ENCODE measurements around the gene ENPP5.

The ENPP5 gene

DNA sequence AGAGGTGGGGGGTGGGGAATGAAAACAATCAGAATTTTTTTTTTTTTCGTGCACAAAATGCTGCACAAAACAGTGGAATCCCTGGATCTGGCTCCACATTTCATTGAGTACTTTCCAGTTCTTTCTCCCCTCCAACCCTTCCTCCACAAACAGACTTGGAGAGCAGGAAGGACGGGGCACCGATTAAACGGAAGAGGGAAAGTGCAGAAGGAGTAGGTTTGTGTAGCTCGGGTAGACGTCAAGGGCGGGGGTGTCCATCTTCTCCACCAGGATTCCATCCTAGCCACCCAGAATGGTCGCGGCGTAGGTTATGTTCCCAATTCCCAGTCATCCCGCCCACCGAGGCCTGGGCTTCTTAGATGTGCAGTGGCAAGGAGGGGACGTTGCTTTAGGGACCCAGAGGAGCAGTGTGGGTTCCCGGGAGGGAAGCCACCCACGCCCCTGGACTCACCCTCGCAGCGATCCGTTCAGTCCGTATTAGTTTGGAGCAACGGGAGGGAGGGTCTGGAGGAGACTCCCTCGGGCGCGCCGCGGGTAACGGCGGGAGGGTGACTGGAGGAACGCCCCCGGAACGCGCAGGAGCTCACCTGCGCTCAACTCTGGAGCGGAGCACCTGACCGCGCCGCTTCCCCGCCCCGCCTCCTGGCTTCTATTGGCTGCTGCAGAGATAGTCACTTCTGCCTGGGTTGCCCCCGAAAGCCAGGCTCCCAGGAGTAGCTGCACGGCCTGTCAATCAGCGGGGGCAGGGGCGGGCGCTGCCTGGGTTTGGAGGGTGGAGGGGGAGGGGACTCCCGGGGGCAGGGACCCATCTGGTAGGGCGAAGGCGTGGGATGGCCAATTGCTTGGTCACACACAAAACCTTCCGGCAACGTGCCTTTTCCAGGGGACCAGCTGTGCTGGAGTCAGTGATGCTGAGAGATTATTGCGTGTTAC lies at the start of gene ENPP5:
Gene ENPP5 (minus strand): TSS at position 624 of the 933 bp plus-strand sequence. CDS start 2,718 bp downstream, outside the sequence.
- DNase-seq (ENCODE audit: low spot score), result peak; percentile 94

GRCh38 chr6:46219661-46220060 lies 48.9 kb upstream of the ENPP5 start:
- no peak for DNase-seq (ENCODE audit: low spot score)

- DNase-seq (ENCODE audit: low spot score), result no peak
Measured at GRCh38 chr6:46218457-46218856, 47.7 kb upstream of the ENPP5 start.

- peak; percentile 76 for DNase-seq (ENCODE audit: low spot score)
Measured at GRCh38 chr6:46217671-46218131, 46.9 kb upstream of the ENPP5 start.

- DNase-seq (ENCODE audit: low spot score), result no peak
Measured at GRCh38 chr6:46216879-46217278, 46.1 kb upstream of the ENPP5 start.

DNA sequence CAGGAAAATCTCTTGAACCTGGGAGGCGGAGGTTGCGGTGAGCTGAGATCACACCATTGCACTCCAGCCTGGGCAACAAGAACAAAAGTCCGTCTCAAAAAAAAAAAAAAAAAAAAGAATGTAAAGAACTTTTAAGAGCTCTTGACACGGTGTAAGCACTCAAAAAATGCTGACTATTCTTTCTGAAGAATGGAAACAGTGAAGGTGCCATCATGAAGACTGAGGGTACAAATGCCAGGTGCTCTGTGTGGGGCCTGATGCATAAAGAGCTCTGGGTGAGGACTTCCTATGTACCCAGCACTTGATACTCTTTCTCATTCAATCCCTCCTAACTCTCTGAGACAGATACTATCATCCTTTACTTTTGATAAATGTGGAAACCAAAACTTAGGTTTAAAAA lies 45.0 kb upstream of the ENPP5 start:
- DNase-seq (ENCODE audit: low spot score), result no peak

DNA sequence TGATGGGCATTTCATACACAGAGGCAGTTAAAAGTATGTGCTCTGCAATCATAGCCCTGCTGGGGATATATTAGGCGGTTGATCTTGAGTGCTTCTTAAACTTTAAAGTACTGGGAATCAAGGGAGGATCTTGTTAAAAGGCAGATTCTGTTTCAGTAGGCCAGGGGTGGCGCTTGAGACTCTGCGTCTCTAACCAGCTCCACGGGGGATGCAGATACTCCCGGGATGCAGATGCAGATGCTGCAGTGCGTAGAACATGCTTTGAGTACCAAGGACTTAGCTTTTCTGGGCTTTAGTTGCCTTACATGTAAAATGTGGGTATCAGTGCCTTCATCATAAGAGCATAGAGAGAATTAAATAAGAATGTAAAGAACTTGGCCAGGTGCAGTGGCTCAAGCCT lies 44.4 kb upstream of the ENPP5 start:
- DNase-seq (ENCODE audit: low spot score), result no peak

GRCh38 chr6:46211917-46212316 lies 41.1 kb upstream of the ENPP5 start:
- DNase-seq (ENCODE audit: low spot score), result no peak

DNA sequence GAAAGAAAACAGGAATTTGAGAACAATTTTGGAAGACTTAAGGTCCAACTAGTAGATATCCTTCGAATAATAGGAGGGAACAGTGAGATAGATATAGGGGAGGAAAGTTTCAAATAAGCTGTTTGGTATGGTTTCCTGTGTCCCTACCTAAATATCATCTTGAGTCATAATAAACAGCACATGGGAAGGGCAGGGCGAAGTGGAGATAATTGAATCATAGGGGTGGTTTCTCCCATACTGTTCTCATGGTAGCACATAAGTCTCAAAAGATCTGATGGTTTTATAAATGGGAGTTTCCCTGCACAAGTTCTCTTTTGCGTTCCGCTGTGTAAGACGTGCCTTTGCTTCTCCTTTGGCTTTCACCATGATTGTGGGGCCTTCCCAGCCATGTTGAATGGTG lies 39.5 kb upstream of the ENPP5 start:
- DNase-seq (ENCODE audit: low spot score), result no peak

- DNase-seq (ENCODE audit: low spot score), result no peak
Measured at GRCh38 chr6:46208303-46208702, 37.5 kb upstream of the ENPP5 start.

DNA sequence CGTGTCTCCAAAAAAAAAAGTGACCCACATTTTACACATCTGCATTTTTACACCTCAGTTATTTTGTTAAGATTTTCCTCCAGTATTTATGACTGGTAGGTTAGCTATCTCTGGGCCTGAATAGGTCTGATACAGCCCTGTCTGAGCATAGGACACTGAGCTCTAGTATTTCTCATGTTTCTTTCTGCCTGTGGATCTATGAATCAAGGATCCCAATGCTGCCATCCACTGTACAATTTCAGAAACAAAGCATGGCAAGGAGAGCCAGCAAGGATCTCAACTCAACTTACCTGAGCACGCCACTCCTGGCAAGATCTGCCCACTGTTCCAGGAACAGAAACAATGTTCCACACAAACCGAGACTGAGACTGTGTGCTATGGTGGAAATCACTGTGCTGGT lies 36.4 kb upstream of the ENPP5 start:
- DNase-seq (ENCODE audit: low spot score), result no peak

DNA sequence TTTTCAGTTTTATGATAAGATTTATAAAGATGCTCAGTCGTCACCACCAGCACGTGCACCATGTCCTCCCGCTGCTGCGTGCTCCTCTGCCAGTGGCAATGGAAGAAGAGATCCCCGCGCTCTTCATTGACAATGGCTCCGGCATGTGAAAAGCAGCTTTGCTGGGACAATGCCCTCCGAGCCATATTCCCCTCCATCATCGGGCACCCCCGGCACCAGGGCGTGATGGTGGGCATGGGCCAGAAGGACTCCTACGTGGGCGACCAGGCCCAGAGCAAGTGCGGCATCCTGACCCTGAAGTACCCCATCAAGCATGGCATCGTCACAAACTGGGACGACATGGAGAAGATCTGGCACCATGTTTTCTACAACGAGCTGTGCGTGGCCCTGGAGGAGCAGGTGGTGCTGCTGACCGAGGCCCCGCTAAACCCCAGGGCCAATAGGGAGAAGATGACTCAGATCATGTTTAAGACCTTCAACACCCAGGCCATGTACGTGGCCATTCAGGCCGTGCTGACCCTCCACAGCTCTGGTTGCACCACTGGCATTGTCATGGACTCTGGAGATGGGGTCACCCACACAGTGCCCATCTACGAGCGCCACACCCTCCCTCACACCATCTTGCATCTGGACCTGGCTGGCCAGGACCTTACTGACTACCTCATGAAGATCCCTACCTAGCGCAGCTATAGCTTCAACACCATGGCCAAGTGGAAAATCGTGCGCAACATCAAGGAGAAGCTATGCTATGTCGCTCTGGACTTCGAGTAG lies 34.3 kb upstream of the ENPP5 start:
- DNase-seq (ENCODE audit: low spot score), result no peak

- no peak for DNase-seq (ENCODE audit: low spot score)
Measured at GRCh38 chr6:46203391-46204177, 32.8 kb upstream of the ENPP5 start.

- no peak for DNase-seq (ENCODE audit: low spot score)
Measured at GRCh38 chr6:46201702-46202101, 30.9 kb upstream of the ENPP5 start.

DNA sequence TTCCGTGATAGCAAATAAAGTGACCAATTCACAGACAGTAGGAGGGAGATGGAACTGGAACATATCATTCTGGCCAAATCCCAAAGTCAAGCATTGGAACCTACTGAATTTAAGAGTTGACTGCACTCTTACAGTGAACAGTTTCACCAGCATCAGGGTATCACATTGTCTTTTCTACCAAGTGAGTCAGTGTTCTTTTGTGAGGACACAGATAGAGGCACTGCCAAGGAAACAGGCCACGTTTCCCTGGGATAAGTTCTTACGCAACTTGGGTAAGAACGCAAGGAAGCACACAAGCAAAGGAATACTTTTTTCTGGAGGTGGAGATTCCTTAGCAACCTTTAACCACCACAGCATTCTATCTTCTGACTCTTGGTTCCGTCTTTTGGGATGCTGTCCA lies 28.6 kb upstream of the ENPP5 start:
- DNase-seq (ENCODE audit: low spot score), result no peak

DNA sequence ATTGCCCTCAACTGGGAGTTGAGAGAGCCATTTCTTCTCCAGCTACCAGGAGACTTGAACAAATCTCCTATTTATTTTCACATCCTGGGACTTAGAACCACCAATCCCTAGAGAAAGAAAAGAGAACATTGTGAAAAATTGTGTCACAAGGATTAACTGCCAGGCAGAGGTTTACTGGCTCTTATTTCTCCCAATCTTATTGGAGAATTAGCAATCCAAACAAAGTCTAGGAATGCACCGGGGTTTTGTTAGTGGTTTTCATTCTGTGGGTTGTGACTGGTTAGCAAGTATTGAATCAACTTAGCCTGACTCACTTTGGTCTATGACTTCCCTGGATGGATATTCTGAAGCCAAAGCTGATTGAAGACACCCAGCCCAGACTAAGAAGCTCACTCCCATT lies 21.2 kb upstream of the ENPP5 start:
- DNase-seq (ENCODE audit: low spot score), result no peak

- no peak for DNase-seq (ENCODE audit: low spot score)
Measured at GRCh38 chr6:46190889-46191288, 20.1 kb upstream of the ENPP5 start.

- no peak for DNase-seq (ENCODE audit: low spot score)
Measured at GRCh38 chr6:46189726-46190125, 18.9 kb upstream of the ENPP5 start.

GRCh38 chr6:46186583-46186982 lies 15.8 kb upstream of the ENPP5 start:
- no peak for DNase-seq (ENCODE audit: low spot score)

DNA sequence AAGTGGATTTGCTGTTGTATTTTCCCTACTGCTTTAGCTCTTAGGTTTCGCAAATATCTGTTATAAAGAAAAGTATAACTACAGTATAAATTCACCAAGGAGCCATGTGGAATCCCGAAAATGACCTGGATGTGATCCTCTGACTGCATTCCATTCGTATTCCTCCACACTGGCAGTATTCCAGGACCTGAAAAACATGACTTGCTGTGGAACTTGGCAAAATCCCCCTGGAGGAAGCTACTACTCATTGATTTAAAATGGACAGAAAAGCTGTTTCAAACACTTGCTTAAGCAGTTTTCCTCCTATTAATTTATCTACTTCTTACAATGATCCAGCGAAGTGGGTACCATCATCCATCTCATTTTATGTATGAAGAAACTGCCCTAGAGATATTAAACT lies 13.3 kb upstream of the ENPP5 start:
- DNase-seq (ENCODE audit: low spot score), result no peak

- no peak for DNase-seq (ENCODE audit: low spot score)
Measured at GRCh38 chr6:46175976-46176375, 5.2 kb upstream of the ENPP5 start.

GRCh38 chr6:46175446-46175845 lies 4.7 kb upstream of the ENPP5 start:
- no peak for DNase-seq (ENCODE audit: low spot score)
